Activated CD8-positive, alpha-beta memory T cell treated with anti-CD3 and anti-CD28 coated beads for 36 hours (primary cell): ENCODE results near the gene PON3. TPM values are rescaled to one million over a fixed set of nuclear protein-coding genes. Genes with fewer than 3 reads are reported as not detected.

Experiments used
- CTCF ChIA-PET: fragments of 350-600 bp; sonication (Branson Sonifier 250); formaldehyde crosslinking; loops from one replicate; lab custom pipeline; 2021; ENCODE audit warnings: antibody characterized with exemption; lab: Charles Lee
- POLR2A ChIA-PET: fragments of 350-600 bp; sonication (Branson Sonifier 250); formaldehyde crosslinking; loops from one replicate; lab custom pipeline; 2021; ENCODE audit warnings: antibody characterized with exemption; lab: Charles Lee
- total RNA-seq, 2 experiments: library from RNA; stranded (reverse); gene quantifications; one replicate each; pipeline ENCODE4 v1.2.3, GENCODE V29; 2021

Gene PON3
- total RNA-seq, 2 experiments from 2014 or later, result not detected

DNA sequence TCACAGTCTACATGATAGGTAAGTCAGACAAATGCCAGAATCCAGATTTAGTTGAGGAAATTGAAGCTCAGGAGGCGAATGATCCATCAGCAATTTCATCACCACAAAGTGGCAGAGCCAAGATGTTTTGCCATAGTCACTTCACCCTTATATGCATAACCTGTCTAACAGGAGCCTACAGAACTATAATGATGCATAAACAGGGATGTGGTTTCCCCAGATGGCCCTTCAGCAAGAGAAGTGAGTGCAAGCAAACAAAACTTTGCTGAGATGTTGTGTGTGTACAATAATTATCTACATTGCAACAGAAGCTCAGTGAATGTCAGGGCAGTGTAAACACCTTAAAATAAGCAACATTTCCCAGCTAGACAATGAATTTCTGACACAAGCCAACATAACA, 28.6 kb downstream of the PON3 start:
- POLR2A ChIA-PET, result no interaction called here

DNA sequence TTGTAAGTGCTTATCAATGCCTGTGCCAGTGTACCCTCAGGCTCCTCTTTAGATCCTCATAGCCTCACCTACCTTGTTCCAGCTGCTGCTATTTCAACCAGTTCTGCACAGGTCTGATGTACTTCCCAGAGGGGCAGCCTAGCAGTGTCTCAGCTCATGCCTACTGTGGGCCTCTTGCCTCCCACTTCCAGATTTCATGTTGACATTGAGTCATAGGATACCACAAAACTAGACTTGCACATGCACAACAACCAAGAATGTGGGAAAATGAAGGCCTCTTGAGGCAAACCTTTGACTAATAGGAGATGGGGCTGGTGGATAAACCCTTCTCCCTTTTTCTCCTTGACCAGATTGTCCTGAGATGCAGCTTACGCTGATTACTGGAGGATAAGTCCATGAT, 31.0 kb downstream of the PON3 start:
- ChIA-PET CTCF (no interaction called here), POLR2A (no interaction called here)

More for the DNA sequence above, 28.6 kb downstream of the PON3 start:
- CTCF ChIA-PET, result no interaction called here

DNA sequence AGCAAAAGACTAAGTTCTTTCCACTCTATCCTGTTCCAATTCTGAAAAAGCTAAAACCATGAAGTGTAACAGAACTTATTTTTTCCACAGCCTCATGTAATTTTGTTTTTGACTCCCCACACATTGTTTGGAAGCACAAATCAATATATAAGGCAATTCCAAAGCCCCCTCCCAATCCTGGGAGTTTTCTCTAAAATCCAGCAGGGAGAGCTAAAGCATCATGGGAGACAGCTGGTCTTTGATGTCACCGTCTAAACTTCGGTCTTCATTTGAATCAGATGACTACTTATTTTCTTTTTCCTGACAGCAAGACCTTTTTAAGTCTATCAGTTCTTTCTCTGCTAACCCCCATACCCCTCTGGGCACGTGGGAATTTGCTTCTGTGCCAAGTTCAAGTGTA, 38.6 kb downstream of the PON3 start:
- POLR2A ChIA-PET, result no interaction called here
- CTCF ChIA-PET, result no interaction called here

DNA sequence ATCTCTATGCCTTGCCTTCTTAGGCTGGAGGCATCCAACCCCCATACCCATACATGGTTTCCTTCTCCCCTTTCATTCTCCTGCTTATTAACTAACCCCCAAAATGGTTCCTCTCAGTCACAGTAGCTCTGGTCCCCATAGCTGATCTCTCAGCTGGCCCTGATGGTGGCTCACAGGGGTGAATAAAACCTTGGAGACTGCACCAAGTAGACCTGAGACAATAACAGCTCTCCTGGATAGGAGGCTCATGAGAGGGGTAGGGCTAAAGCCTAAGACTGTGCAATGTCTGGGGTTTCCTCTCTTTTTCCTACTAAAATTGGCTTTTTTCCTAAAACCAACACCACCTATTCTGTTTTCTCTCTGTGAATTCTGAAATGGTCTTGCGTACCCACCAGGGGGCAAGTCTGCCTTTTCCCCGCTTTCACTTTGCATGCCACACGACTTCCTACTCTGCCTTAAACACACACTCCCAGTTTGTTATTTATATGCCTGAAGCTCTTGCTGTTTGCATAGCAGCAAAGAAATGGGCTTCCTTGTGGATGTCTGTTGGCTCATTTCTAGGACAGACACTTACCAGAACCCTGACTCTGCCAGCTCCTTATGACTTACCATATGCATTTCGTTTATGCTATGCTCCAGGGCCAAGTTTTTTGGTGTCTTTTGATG, 53.4 kb downstream of the PON3 start:
- ChIA-PET POLR2A (no interaction called here), CTCF (no interaction called here)

DNA sequence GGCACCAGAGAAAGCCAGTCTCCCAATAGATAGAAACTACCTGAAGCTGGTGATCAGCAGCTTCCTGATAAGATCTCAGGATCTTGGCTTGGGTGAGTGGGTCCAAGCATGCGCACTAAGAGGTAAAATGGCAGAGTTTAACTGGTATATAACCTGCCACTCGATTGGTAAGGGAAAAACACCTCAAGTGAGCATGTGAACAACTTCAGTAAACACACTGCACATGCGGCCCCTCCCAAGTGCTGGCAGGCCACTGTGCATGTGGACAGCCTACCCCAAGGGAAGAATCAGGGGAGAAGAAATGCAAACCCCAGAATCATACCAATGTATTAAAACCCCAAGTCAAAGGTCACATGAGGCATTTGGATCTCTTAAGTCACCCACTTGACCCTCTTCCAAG, 54.1 kb downstream of the PON3 start:
- ChIA-PET CTCF (no interaction called here), POLR2A (no interaction called here)

DNA sequence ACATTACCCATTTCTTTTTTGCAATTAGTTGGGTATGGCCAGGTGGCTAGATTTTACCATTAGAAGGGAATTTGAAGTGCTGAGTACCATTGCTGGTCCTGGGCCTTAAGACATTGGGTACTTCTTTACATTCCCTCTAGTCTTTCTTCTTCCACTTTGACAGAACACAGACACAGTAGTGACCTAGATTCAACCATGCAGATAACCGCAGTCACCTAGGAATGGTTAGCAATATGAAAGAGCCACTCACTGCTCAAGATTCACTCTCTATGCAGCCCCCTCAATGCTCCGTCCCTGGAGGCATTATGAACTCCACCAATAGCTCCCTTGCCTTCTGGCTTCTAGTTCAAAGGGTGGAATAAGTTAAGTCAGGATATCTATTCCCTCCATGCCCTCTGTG, 55.7 kb downstream of the PON3 start:
- CTCF ChIA-PET, result no interaction called here
- POLR2A ChIA-PET, result no interaction called here

DNA sequence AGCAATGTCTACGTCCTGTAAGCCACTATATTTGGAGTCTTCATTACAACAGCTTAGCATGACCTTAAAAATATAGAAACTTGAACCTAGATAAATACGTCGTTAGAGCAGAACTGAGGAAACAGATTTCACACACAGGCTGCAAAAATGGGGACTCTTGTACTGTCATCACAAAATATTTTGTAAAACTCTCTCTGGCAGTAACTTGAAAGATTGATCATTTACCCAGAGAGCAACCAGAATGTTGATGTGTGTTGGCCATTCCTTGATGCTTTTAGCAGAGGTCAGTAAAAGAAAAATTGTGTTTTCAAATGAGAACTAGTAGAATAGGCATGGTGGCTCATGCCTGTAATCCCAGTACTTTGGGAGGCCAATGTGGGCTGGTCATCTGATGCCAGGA, 57.3 kb downstream of the PON3 start:
- POLR2A ChIA-PET, result no interaction called here
- CTCF ChIA-PET, result no interaction called here

DNA sequence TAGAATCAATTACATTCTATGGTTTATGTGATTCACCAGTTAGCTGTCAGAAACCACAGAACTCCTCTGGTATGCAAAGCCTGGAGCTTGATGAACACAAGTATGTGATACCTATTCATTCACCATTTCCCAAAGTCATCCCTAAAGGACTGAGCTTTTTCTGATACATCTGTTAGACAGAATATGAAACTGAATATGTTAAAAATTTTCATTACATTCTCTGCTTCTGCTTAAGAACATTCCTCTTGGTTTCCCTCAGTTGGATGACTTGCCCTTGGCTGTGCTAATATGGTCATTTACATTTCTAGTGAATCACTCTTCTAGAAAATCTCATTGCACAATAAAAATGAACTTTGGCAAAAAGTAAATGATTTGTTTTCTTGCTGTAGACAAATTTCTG, 61.1 kb downstream of the PON3 start:
- POLR2A ChIA-PET, result no interaction called here
- CTCF ChIA-PET, result no interaction called here

DNA sequence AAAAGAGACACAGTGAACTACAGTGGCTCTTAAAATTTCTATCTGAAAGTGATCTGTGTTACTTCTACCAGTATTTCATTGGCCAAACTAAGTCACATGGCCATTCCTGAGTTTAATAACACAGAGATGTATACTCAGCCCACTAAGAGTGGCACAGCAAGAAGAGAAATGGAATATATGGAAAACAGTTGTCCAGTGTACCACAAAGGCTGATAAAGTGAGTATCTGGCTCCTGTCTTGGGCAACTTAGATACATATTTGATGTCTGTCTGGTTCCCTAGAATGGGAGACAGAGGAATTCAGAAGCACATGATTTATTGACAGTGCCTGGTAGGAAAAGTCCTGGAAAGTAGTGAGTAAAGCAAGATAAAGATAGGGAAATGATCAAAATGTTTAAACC, 61.7 kb downstream of the PON3 start:
- ChIA-PET POLR2A (no interaction called here), CTCF (no interaction called here)

DNA sequence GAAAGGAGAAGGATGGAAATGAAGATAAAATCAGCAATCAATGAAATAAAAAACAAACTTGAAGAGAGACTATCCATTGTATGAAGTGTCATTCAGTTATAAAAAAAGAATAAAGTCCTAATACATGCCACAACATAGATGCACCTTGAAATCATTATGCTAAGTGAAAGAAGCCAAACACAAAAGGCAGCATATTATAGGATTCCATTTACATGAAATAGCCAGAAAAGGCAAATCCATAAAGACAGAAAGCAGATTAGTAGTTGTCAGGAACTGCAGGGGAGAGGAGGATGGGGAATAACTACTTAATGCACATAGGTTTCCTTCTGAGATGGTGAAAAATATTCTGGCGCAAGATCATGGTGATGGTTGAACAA, 65.2 kb downstream of the PON3 start:
- POLR2A ChIA-PET, result no interaction called here

DNA sequence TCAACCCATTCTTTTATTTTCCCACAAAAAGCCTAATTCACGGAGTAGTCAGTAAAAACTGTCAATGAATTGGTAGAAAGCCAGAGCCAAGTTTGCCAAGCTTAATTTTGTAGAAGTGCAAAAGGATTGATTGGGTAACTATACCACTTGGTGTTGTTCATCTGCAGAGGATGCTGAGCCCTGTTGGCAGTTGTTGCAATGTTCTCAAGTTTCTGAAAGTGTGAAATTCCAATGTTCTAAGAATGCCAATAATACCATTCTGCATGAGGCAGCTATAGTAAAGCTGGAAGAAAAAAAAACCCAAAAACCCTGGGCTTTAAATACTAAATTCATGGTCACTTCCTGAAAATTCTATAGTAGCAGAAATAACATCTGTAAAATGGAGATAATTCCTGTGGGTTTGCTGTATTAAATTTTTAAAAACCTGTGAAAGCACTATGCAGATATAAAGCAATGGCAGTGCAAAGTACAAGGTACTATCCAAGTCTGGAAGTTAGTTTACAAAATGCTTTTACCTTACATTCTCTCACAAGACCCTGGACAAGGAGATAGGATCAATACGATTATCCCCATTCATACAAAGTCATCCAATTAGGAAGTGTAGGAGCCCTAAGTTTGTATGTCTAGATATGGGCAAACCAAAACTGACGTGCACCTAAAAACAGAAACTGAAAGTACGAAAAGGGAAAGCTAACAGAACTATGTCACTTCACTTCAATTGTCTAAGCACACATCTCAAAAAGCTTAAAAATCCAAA, 65.8 kb downstream of the PON3 start:
- ChIA-PET CTCF (no interaction called here), POLR2A (no interaction called here)

More for the DNA sequence above, 65.2 kb downstream of the PON3 start:
- CTCF ChIA-PET, result no interaction called here

DNA sequence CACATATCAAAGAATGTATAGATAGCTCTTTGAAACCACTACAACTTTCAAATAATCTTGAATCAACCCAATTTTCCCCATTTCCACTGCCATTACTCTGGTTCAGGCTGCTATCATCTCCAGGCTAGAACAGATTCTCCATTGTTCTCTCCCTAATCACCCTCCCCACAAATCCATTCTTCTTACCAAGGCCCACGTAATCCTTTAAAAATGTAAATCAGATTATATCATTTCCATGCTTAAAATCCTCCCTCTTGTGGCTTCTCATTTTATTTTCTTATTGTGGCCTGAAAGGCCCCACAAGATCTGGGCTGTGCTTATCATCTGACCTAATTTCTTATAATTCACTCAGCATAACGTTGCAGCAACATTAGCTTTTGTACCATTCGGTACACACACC, 68.8 kb downstream of the PON3 start:
- ChIA-PET POLR2A (no interaction called here), CTCF (no interaction called here)

DNA sequence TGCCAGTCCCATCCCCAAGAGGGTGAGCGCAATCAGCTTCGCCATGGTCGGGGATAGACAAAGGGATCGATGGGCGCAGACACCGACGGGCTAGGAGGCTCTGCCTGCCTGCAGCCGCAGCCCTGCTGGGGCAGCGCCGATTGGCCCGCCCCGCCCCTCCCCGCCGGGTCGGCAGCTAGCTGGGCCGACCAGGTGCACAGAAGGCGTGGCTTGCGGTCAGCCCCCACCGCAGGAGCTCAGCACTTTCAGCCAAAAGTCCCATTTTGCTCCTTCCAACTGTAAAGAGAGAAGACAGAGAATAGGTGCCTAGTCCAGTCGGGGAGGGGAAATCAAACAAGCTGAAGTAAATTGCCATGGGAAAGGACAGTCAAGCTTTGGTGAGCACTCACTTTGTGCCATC, 71.7 kb downstream of the PON3 start, which contains the start of gene PON1:
TSS of gene PON1 (minus strand) at position 102 of the 400 bp plus-strand sequence. CDS start at position 45, 57 bp downstream.
- POLR2A ChIA-PET, result no interaction called here

DNA sequence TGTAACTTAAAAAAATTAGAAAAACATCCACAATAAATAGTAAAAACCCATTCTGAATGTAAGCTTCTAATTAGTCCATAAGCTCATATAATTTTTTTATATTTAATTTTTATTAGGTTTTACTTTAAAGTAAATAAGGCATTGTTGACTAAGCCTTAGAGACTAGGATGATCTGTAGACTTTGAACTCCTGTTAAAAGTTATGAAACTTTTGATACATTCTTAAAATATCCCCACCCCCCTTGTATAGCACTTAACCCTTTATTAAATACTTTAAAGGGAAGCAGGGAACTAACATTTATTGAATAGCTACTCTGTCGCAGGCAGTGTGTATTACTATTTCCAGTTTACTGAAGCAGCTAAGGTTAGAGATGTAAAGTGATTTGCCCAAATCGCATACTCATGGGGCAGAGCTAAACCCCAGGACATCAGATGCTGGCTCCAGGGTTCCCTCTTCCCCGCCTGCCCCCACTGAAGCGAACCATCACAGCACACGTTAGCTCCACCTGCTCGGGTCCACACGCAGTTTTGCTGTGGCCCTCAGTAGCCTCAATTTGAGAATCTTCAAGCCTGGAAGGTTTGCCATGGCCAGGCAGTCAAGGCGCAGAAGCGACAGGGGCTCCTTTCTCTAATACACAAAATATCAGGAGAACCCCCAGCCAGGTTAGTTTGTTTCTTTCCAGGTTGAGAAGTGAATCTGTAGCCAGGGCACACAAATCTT, 72.6 kb downstream of the PON3 start:
- CTCF ChIA-PET, result no interaction called here

More for the DNA sequence above, 71.7 kb downstream of the PON3 start, which contains the start of gene PON1:
- CTCF ChIA-PET, result no interaction called here

DNA sequence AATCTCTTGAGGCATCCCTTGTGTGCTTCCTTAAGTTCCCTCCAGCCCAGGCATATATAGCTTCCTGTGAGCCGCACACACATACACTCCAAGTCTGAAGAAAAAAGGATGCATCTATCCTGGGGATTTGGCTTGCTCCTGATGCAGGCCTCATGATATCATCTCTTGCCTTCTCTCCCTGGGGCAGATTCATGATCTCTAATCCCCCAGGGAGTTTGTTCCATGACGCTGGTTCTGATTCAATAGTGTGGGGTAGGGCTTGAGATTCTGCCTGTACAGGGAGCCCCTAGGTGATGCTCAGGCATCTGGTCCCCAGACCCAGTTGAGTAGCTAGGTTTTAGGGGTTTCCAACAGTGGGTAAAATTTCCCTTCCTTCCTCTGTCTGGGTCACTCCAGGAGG, 73.3 kb downstream of the PON3 start:
- CTCF ChIA-PET, result no interaction called here
- POLR2A ChIA-PET, result no interaction called here

More for the DNA sequence above, 72.6 kb downstream of the PON3 start:
- POLR2A ChIA-PET, result no interaction called here

DNA sequence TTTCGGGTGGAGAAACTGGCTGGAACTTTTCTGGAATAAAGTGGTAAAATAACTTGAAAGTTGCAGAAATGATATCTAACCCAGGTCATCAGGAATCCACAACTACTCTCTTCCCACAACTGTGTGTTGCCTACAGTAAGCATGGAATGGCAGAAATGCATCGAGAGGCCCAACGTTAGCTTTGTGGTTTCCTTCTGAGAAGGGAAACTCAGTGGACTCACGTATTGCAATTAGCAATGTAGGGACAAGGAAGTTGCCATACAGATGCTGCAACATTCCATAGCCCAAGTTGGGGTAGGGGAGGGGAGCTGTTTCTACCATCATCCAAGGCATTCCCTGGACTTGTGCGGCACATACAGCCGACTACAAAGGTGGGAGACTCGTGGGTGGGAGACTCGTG, 73.8 kb downstream of the PON3 start:
- POLR2A ChIA-PET, result no interaction called here
- CTCF ChIA-PET, result no interaction called here

DNA sequence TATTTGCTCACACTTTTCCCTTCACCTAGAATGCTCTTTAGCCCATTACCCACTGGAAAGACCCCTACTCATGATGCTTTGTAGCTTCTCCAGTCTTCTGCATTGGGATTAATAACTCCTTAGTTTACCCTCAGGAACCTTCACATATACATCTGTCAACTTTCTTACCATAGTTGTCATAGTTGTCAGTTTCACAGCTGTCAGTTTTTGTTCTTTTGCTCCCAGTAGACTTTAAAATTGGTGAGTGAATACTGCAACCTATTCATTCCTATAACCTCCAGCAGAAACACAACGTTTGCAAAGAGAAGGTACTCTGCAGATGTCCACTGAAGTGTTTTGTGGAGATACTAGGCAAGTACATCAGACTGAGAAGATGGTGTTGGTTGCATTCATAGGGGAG, 74.5 kb downstream of the PON3 start:
- CTCF ChIA-PET, result no interaction called here
- POLR2A ChIA-PET, result no interaction called here

DNA sequence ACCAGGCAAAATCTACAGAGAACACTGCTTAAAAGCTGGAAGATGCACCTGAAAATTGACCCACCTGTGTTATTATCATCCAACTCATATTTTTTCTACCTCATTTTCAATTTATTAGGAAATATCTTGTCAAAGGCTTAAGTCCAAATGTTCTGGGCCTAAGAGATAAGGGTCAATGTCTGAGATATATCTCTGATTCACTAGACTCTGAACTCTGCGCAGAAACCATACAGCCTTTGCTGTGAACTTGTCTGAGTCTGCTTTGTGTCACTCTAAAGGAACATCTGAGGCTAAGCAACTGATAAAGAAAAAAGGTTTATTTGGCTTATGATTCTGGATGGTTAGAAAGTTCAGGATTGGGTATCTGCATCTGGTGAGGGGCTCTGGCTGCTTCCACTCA, 75.5 kb downstream of the PON3 start:
- ChIA-PET POLR2A (no interaction called here), CTCF (no interaction called here)

DNA sequence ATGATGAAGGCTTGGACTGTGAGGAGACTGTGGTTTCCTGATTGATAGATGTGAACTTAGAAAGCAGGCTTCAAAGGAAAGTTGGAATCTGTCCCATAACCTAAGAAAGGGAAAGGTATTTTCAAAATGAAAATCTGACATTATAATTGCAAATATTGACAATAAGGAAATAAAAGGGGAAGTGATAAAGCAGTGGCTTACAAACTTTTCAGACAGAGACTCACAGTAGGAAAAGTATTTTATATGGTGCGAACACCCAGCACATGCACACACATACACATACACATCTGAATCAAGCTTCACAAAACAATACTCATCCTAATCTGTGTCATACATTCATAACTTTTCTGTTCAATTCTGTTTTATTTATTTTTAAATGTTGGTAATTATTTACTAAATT, 76.6 kb downstream of the PON3 start:
- ChIA-PET CTCF (no interaction called here), POLR2A (no interaction called here)

DNA sequence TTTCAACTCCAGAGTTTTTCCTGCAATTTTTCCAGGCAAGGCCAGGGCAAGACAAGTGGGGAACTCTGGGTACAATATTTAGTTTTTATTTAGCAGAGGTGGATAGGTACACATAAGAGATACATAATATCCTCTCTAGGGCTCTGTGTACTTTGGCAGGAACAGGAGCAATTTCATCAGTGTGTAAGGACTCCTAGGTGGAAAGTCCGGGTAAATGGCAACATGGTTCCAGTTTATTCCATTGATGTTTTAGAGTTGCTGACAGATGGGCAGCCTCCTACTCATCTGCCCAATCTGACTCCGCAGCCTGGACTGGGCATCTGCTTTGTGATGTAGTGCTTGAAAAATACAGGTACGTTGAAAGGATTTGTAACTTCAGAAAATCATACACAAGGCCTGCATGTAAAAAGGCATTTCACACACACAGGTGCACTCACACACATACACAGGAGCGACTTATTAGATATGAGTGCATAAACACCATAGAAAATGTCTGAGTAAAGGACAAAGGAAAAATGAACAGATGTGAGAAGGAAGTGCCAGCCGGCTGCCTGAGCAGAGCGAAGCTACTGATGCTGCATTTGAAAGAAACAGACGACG, 77.6 kb downstream of the PON3 start:
- ChIA-PET CTCF (no interaction called here), POLR2A (no interaction called here)
